HL-60 (cell line): ENCODE measurements around the gene SPAG7.
"Not testable (repeated sequence)": the region's sequence is repeated elsewhere in the genome, so short reads cannot be mapped to it uniquely, and the experiment has no call there.

Experiments
- DNase-seq, 2 experiments: peaks; one replicate each; pipeline ENCODE4 v3.0.0-alpha.2; 2010 to 2020; ENCODE audit warnings: low read depth in 1 of 2, low spot score in 1 of 2
- H3K27ac ChIP-seq: fragments of 250-450 bp; sonication (Bioruptor Pico); replicated peaks from 2 replicates; pipeline ENCODE4 v1.5.1; 2020; ENCODE audit warnings: mild to moderate bottlenecking, moderate library complexity
- H3K27me3 ChIP-seq: fragments of 250-450 bp; sonication (Bioruptor Pico); 2 replicates; pipeline ENCODE4 v1.5.1; 2021; ENCODE audit warnings: mild to moderate bottlenecking, moderate library complexity; ENCODE audit not compliant: insufficient read depth, poor library complexity, severe bottlenecking
- H3K4me3 ChIP-seq: replicated peaks from 2 replicates; pipeline ENCODE4 v1.5.1; 2011; ENCODE audit warnings: mild to moderate bottlenecking, control low read depth, low read length; ENCODE audit not compliant: insufficient read depth
- GABPA ChIP-seq: IDR thresholded peaks from 2 replicates; pipeline ENCODE4 v1.6.1; 2012; ENCODE audit warnings: low read depth
- POLR2AphosphoS5 ChIP-seq: IDR thresholded peaks from 2 replicates; pipeline ENCODE4 v1.6.1; 2012; ENCODE audit warnings: low read depth
- SPI1 ChIP-seq: IDR thresholded peaks from 2 replicates; pipeline ENCODE4 v1.6.1; 2012; ENCODE audit warnings: low read depth, mild to moderate bottlenecking, borderline replicate concordance
- TF ChIP-seq, protein P1 (sequence below): IDR thresholded peaks from one replicate; pipeline ENCODE4 v1.5.1; 2011; ENCODE audit warnings: low read length, control low read depth, inconsistent platforms; ENCODE audit not compliant: insufficient read depth
- TF ChIP-seq, protein P2 (sequence below): IDR thresholded peaks from 2 replicates; pipeline ENCODE4 v1.6.1; 2012; ENCODE audit warnings: low read depth; ENCODE audit not compliant: insufficient replicate concordance

SPAG7 gene

DNA sequence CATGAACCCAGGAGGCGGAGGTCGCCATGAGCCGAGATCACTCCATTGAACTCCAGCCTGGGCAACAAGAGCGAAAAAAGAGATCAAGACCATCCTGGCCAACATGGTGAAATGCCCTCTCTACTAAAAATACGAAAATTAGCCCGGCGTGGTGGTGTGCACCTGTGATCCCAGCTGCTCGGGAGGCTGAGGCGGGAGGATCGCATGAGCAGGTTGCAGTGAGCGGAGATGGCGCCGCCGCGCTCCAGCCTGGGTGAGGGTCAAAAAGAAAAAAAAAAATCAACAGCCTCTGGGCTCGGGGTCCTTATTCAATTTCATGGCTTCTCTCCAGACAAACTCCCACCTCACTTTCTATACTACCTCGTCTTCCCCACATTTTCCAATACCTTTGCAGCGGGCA, 38.7 kb downstream of the SPAG7 start:
- no peak for DNase-seq
- Histone ChIP-seq H3K27me3 (no peaks in the 10 kb centered on the region), H3K4me3 (no peak overlapping the region), H3K27ac (no peak overlapping the region)
- TF ChIP-seq, protein P1, sequence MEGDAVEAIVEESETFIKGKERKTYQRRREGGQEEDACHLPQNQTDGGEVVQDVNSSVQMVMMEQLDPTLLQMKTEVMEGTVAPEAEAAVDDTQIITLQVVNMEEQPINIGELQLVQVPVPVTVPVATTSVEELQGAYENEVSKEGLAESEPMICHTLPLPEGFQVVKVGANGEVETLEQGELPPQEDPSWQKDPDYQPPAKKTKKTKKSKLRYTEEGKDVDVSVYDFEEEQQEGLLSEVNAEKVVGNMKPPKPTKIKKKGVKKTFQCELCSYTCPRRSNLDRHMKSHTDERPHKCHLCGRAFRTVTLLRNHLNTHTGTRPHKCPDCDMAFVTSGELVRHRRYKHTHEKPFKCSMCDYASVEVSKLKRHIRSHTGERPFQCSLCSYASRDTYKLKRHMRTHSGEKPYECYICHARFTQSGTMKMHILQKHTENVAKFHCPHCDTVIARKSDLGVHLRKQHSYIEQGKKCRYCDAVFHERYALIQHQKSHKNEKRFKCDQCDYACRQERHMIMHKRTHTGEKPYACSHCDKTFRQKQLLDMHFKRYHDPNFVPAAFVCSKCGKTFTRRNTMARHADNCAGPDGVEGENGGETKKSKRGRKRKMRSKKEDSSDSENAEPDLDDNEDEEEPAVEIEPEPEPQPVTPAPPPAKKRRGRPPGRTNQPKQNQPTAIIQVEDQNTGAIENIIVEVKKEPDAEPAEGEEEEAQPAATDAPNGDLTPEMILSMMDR: no peak
- TF ChIP-seq POLR2AphosphoS5 (no peak), SPI1 (no peak), GABPA (no peak)
- TF ChIP-seq, protein P2, sequence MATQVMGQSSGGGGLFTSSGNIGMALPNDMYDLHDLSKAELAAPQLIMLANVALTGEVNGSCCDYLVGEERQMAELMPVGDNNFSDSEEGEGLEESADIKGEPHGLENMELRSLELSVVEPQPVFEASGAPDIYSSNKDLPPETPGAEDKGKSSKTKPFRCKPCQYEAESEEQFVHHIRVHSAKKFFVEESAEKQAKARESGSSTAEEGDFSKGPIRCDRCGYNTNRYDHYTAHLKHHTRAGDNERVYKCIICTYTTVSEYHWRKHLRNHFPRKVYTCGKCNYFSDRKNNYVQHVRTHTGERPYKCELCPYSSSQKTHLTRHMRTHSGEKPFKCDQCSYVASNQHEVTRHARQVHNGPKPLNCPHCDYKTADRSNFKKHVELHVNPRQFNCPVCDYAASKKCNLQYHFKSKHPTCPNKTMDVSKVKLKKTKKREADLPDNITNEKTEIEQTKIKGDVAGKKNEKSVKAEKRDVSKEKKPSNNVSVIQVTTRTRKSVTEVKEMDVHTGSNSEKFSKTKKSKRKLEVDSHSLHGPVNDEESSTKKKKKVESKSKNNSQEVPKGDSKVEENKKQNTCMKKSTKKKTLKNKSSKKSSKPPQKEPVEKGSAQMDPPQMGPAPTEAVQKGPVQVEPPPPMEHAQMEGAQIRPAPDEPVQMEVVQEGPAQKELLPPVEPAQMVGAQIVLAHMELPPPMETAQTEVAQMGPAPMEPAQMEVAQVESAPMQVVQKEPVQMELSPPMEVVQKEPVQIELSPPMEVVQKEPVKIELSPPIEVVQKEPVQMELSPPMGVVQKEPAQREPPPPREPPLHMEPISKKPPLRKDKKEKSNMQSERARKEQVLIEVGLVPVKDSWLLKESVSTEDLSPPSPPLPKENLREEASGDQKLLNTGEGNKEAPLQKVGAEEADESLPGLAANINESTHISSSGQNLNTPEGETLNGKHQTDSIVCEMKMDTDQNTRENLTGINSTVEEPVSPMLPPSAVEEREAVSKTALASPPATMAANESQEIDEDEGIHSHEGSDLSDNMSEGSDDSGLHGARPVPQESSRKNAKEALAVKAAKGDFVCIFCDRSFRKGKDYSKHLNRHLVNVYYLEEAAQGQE: no peak

DNA sequence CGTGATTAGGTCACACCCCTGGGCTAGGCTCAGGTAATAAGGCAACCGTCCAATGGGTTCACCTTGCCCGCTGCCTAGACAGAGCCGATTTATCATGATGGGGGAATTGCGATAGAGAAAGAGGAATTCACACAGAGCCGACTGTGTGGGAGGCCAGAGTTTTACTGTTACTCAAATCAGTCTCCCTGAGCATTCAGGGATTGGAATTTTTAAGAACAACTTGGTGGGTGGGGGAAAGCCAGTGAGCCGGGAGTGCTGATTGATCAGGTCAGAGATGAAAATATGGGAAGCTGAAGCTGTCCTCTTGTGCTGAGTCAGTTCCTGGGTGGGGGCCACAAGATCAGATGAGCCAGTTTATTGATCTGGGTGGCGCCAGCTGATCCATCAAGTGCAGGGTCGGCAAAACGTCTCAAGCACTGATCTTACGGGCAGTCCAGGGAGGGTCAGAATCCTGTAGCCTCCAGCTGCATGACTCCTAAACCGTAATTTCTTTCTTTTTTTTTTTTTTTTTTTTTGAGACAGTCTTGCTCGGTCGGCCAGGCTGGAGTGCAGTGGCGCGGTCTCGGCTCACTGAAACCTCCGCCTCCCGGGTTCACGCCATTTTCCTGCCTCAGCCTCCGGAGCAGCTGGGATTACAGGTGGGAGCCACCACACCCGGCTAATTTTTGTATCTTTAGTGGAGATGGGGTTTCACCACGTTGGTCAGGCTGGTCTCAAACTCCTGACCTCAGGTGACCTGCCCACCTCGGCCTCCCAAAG, 40.9 kb downstream of the SPAG7 start:
- DNase-seq, H3K4me3 ChIP-seq, H3K27ac ChIP-seq, H3K27me3 ChIP-seq: not testable (repeated sequence)

DNA sequence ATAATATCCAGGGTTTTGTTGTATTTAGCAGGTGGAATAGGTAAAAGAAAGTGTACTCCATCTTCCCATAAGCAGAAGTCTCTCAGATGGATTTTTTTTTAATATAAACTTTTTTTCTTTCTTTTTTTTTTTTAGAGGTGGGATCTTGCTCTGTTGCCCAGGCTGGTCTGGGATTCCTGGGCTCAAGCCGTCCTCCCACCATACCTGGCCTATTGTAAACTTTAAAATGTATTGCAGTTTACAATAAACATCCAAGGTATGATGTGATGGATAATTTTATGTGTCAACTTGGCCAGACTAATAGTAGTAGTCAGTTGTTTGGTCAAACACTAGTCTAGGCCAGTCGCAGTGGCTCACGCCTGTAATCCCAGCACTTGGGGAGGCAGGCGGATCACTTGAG, 46.3 kb downstream of the SPAG7 start:
- H3K4me3 ChIP-seq: no peak overlapping the region
- no peak for DNase-seq
- H3K27me3 ChIP-seq: no peaks in the 10 kb centered on the region
- no peak overlapping the region for H3K27ac ChIP-seq
- TF ChIP-seq GABPA: no peak
- TF ChIP-seq, protein P1: no peak

DNA sequence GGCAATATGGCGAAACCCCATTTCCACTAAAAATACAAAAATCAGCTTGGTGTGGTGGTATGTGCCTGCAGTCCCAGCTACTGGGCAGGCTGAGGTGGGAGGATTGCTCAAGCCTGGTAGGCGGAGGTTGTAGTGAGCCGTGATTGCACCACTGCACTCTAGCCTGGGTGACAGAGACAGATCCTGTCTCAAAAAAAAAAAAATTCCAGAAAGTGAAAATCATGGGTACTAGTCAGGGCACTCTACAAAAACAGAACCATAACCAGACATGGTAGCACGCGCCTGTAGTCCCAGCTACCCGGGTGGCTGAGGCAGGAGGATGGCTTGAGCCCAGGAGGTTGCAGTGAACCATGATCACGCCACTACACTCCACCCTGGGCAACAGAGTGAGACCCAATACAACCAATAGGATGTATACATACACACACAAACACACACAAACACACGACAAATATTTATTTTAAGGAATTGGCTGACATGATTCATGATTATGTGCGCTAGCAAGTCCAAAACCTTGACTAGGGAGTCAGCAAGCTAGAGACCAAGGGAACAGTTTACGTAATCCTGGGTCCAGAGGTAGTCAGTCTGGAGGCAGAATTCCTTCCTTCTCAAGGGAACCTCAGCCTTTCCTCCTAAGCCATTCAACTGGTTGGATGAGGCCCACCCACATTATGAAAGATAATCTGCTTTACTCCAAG, 47.1 kb downstream of the SPAG7 start:
- TF ChIP-seq, protein P1: no peak
- TF ChIP-seq POLR2AphosphoS5: no peak
- no peak for TF ChIP-seq SPI1
- TF ChIP-seq, protein P2: no peak
- H3K27me3 ChIP-seq: no peaks in the 10 kb centered on the region
- no peak overlapping the region for H3K27ac ChIP-seq
- no peak overlapping the region for H3K4me3 ChIP-seq
- peak in 1 of 2 experiments; percentile 78 for DNase-seq
